GM12864 (cell line): ENCODE measurements around the gene GCH1.

Experiments
- DNase-seq: peaks from one replicate; pipeline ENCODE4 v3.0.0-alpha.2; 2011; ENCODE audit warnings: low read depth
- H3K4me3 ChIP-seq: 2 replicates; pipeline ENCODE4 v1.5.1; 2011; ENCODE audit warnings: mild to moderate bottlenecking, low read depth, low read length, control low read depth
- CTCF ChIP-seq: IDR thresholded peaks from 2 replicates; pipeline ENCODE4 v1.5.1; 2011; ENCODE audit warnings: low read depth, mild to moderate bottlenecking, moderate library complexity, low read length, control low read depth, inconsistent platforms; ENCODE audit errors: missing control alignments

Gene GCH1

DNA sequence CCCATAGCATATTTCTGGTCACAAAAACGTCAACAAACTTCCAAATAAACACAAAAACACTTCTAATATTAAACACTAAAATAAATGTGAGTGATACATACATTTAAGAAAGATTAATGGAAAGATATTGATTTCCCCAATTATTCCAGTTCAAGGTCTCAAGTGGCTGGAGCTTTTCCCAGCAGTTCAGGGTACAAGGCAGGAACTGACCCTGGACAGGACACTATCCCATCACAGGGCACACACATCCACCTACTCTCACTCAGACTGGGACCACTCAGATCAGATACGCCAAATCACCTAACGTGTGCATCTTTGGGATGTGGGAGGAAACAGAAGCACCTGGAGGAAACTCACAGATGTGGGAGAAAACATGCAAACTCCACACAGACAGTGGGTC is 50.4 kb downstream of the GCH1 start:
- TF ChIP-seq CTCF: no peak
- no peak for DNase-seq
- H3K4me3 ChIP-seq: no peak overlapping the region

GRCh38 chr14:54848910-54849309 is 53.7 kb downstream of the GCH1 start:
- no peak for DNase-seq
- no peak for TF ChIP-seq CTCF
- no peak overlapping the region for H3K4me3 ChIP-seq

- no peak for TF ChIP-seq CTCF
- no peak for DNase-seq
- H3K4me3 ChIP-seq: no peak overlapping the region
Observed at GRCh38 chr14:54845641-54846040, 57.0 kb downstream of the GCH1 start.

GRCh38 chr14:54844479-54844878 is 58.1 kb downstream of the GCH1 start:
- no peak for TF ChIP-seq CTCF
- DNase-seq: no peak
- no peak overlapping the region for H3K4me3 ChIP-seq

DNA sequence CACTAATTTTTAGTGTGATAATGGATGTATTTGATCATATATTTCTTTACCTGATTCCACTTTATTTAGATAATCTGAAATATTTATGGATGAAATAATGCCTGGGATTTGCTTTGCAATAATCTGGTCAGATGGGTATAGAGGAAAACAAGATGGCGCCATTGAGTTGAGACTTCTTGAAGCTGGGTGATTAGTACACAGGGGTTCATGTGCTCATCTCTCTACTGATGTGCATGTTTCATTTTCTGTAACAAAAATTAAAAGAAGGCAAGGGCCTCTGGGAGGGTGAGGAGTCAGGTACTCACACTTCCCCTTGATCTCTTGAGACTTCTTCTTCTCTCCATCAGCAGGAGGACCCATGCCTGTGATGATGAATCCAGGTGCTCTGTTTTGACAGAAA is 61.8 kb downstream of the GCH1 start:
- DNase-seq: no peak
- TF ChIP-seq CTCF: no peak
- H3K4me3 ChIP-seq: no peak overlapping the region

DNA sequence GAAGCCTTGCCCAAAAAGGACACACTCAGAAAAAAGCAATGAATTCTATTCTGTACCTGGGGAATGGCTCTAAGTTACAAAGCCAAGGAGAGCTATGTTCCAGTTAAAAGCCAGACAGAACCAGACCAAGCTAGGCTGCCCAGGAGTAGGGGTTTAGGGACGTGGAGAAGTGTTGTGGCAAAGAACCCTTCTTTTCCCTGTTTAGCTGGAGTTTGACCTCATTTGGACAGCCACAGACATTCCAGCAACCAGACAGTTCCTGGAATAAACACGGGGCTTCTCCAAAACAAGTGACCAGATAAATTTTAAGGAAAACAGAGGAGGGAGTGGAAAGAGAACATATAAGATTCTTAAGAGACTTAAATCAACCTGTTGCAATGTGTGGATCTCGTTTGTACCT is 62.3 kb downstream of the GCH1 start:
- no peak for TF ChIP-seq CTCF
- no peak for DNase-seq
- no peak overlapping the region for H3K4me3 ChIP-seq

GRCh38 chr14:54839701-54840119 is 62.9 kb downstream of the GCH1 start:
- no peak for DNase-seq
- TF ChIP-seq CTCF: no peak
- H3K4me3 ChIP-seq: no peak overlapping the region
